GM12801 (cell line): Measurements from ENCODE around the gene PHACTR1.

Experiments used
- CTCF ChIP-seq: IDR thresholded peaks from one replicate; pipeline ENCODE4 v1.5.1; 2011; ENCODE audit warnings: control low read depth; ENCODE audit not compliant: insufficient read length; ENCODE audit errors: extremely low read depth

Gene PHACTR1

GRCh38 chr6:13292774-13293173 is 576.2 kb downstream of the PHACTR1 start:
- no peak for TF ChIP-seq CTCF

DNA sequence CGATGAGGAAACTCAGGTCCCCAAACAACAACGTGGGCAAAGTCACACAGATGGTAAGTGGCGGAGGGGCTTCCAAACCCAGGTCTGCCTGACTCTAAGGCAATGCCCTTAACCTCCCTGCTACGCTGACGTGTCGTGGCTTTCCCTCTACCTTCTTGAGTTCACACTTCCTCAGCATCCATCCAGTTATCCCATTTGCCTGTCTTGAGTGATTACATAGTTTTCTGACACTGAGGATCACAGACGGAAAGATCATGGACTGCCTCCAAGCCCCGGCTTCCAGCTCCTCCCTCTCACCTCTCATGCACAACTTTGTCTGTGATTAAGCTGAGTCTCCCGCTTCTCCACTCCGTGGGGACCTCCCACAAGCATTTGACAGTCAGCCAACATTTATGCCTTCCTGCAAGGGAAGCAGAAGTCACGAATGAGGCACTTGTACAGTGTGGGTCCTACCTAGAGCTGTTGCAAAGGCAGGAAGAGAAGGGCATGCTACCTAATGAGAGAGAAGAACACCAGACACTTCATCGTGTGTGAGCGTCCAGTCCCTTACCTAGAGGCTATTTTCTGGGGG is 578.0 kb downstream of the PHACTR1 start:
- TF ChIP-seq CTCF: no peak

DNA sequence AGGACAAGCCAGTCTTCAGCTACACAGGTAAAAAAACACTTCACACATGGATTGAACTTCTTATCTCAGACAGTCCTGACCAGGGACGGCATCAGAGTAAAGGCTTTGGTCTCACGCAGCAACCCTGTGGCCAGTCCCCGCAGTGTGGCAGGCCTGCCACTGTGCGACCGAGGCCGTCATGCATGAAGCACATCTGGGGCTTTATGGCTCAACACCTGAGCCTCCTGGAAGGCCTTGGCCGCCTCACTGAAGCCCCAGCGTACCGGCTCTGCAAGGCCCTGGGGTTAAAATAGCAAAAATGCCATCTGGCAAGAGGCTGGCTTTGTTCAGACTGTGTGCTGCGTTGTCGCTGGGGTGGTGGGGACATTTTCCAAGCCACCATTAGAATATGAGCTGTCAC is 579.0 kb downstream of the PHACTR1 start:
- no peak for TF ChIP-seq CTCF

- no peak for TF ChIP-seq CTCF
These were observed 580.0 kb downstream of the PHACTR1 start for GRCh38 chr6:13296536-13296997.

GRCh38 chr6:13297391-13297790 is 580.8 kb downstream of the PHACTR1 start:
- no peak for TF ChIP-seq CTCF

- TF ChIP-seq CTCF: no peak
These were observed 581.9 kb downstream of the PHACTR1 start for GRCh38 chr6:13298446-13298845.

DNA sequence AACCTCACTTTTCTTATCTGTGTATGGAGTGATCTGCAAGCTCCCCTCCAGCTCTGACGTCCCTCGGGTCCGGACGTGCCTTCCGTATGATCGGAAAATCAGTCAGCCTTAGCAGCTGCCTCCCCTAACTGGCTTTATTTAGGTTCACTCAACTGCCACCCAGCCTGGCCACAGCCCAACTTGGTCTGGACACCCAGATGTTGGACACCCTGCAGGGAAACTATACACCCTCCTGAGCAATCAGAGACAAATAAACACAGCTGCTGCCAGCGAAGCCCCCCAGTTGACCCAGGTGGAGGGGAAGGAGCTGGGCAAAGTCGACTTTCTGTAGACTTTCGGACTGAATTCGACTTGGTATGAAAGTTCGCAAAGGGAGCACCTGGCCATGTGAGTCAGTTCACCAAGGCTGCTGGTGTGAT is 582.8 kb downstream of the PHACTR1 start:
- no peak for TF ChIP-seq CTCF
